IgD-negative memory B cell (primary cell): ENCODE results near the gene RIN3. TPM values are rescaled to one million over a fixed set of nuclear protein-coding genes. Genes with fewer than 3 reads are reported as not detected.

Experiments
- H3K27ac Mint-ChIP-seq, 3 donors: one replicate each; pipeline ENCODE4 v1.8.0; 2020 to 2022; ENCODE audit warnings: mild to moderate bottlenecking in 3 of 3, mixed read lengths in 3 of 3, moderate library complexity in 1 of 3
- H3K27me3 Mint-ChIP-seq: one replicate; pipeline ENCODE4 v1.8.0; 2021; ENCODE audit warnings: mixed read lengths
- H3K36me3 Mint-ChIP-seq: one replicate; pipeline ENCODE4 v1.8.0; 2020; ENCODE audit warnings: mild to moderate bottlenecking, mixed read lengths
- H3K4me1 Mint-ChIP-seq, 3 donors: one replicate each; pipeline ENCODE4 v1.8.0; 2020 to 2022; ENCODE audit warnings: mixed read lengths in 3 of 3, mild to moderate bottlenecking in 1 of 3
- H3K4me3 Mint-ChIP-seq, 4 donors: one replicate each; pipeline ENCODE4 v1.8.0; 2020 to 2022; ENCODE audit warnings: mild to moderate bottlenecking in 4 of 4, mixed read lengths in 4 of 4, moderate library complexity in 3 of 4
- H3K9me3 Mint-ChIP-seq, 3 donors: one replicate each; pipeline ENCODE4 v1.8.0; 2020 to 2021; ENCODE audit warnings: mixed read lengths in 3 of 3, mild to moderate bottlenecking in 1 of 3
- polyA plus RNA-seq: library from polyadenylated mRNA; unstranded; fragments of 300-500 nt; fragmentation: Illumina TruSeq; gene quantifications from one replicate; pipeline ENCODE4 v1.2.3, GENCODE V29; 2021

Gene RIN3
- polyA plus RNA-seq, 1 donor from 2014 or later = 29.4 TPM

GRCh38 chr14:92603309-92604242, 90.0 kb downstream of the RIN3 start:
- Mint-ChIP-seq H3K4me3 (peak overlapping the region in 1 of 4 donors; percentile 82), H3K27ac (no peak overlapping the region), H3K36me3 (peaks cover 3% of the 10 kb centered on the region), H3K9me3 (peaks cover 3 to 7% (median 5%) of the 10 kb centered on the region in 3 donors), H3K4me1 (peaks cover 2 to 22% (median 8%) of the 10 kb centered on the region in 3 donors), H3K27me3 (no peaks in the 10 kb centered on the region)

GRCh38 chr14:92605274-92605940, 91.8 kb downstream of the RIN3 start:
- Mint-ChIP-seq H3K4me1 (peaks cover 6 to 29% (median 12%) of the 10 kb centered on the region in 3 donors), H3K4me3 (no peak overlapping the region), H3K27me3 (no peaks in the 10 kb centered on the region), H3K36me3 (peaks cover 3% of the 10 kb centered on the region), H3K9me3 (peaks cover 3 to 7% (median 5%) of the 10 kb centered on the region in 3 donors), H3K27ac (no peak overlapping the region)

GRCh38 chr14:92607251-92607650, 93.7 kb downstream of the RIN3 start:
- Mint-ChIP-seq H3K4me1 (peaks cover 8 to 31% (median 11%) of the 10 kb centered on the region in 3 donors), H3K9me3 (peaks cover 3 to 7% (median 5%) of the 10 kb centered on the region in 3 donors), H3K27ac (no peak overlapping the region), H3K4me3 (no peak overlapping the region), H3K36me3 (peaks cover 6% of the 10 kb centered on the region), H3K27me3 (no peaks in the 10 kb centered on the region)

- H3K9me3 Mint-ChIP-seq = peaks cover 3 to 7% (median 5%) of the 10 kb centered on the region in 3 donors
- H3K27me3 Mint-ChIP-seq = no peaks in the 10 kb centered on the region
- peak overlapping the region in 1 of 3 donors; percentile 10 for H3K27ac Mint-ChIP-seq
- peaks cover 6% of the 10 kb centered on the region for H3K36me3 Mint-ChIP-seq
- H3K4me1 Mint-ChIP-seq = peaks cover 10 to 31% (median 14%) of the 10 kb centered on the region in 3 donors
- H3K4me3 Mint-ChIP-seq = no peak overlapping the region
Measured at GRCh38 chr14:92607702-92608429, 94.3 kb downstream of the RIN3 start.

GRCh38 chr14:92609955-92610354, 96.4 kb downstream of the RIN3 start:
- Mint-ChIP-seq H3K27ac (peak overlapping the region; percentile 86 to 95 (median 87)), H3K27me3 (no peaks in the 10 kb centered on the region), H3K4me1 (peaks cover 18 to 42% (median 24%) of the 10 kb centered on the region in 3 donors), H3K9me3 (peaks cover 3 to 7% (median 5%) of the 10 kb centered on the region in 3 donors), H3K4me3 (peak overlapping the region in 2 of 4 donors; percentile 15 to 75), H3K36me3 (peaks cover 6% of the 10 kb centered on the region)

GRCh38 chr14:92610849-92611271, 97.3 kb downstream of the RIN3 start:
- H3K27me3 Mint-ChIP-seq = no peaks in the 10 kb centered on the region
- H3K4me3 Mint-ChIP-seq = peak overlapping the region in 1 of 4 donors; percentile 51
- H3K4me1 Mint-ChIP-seq = peaks cover 26 to 45% (median 32%) of the 10 kb centered on the region in 3 donors
- peak overlapping the region in 1 of 3 donors; percentile 57 for H3K27ac Mint-ChIP-seq
- H3K9me3 Mint-ChIP-seq = peaks cover 3 to 7% (median 5%) of the 10 kb centered on the region in 3 donors
- peaks cover 4% of the 10 kb centered on the region for H3K36me3 Mint-ChIP-seq

GRCh38 chr14:92613008-92613658, 99.6 kb downstream of the RIN3 start:
- peak overlapping the region in 2 of 4 donors; percentile 27 to 74 for H3K4me3 Mint-ChIP-seq
- peaks cover 34 to 51% (median 41%) of the 10 kb centered on the region in 3 donors for H3K4me1 Mint-ChIP-seq
- H3K27ac Mint-ChIP-seq = peak overlapping the region; percentile 39 to 89 (median 66)
- H3K9me3 Mint-ChIP-seq = peaks cover 0 to 1% (median 0%) of the 10 kb centered on the region in 3 donors
- peaks cover 4% of the 10 kb centered on the region for H3K36me3 Mint-ChIP-seq
- H3K27me3 Mint-ChIP-seq = no peaks in the 10 kb centered on the region

GRCh38 chr14:92613681-92614260, 100.2 kb downstream of the RIN3 start:
- Mint-ChIP-seq H3K4me1 (peaks cover 33 to 51% (median 41%) of the 10 kb centered on the region in 3 donors), H3K4me3 (peak overlapping the region in 3 of 4 donors; percentile 27 to 79 (median 70)), H3K27me3 (no peaks in the 10 kb centered on the region), H3K9me3 (no peaks in the 10 kb centered on the region), H3K27ac (peak overlapping the region; percentile 47 to 89 (median 88)), H3K36me3 (peaks cover 4% of the 10 kb centered on the region)

GRCh38 chr14:92615451-92615850, 101.9 kb downstream of the RIN3 start:
- Mint-ChIP-seq H3K4me1 (peaks cover 27 to 37% (median 32%) of the 10 kb centered on the region in 3 donors), H3K27me3 (no peaks in the 10 kb centered on the region), H3K4me3 (peak overlapping the region; percentile 73 to 88 (median 75))

GRCh38 chr14:92616178-92616577, 102.6 kb downstream of the RIN3 start:
- Mint-ChIP-seq H3K9me3 (peaks cover 0 to under 1% (median under 1%) of the 10 kb centered on the region in 3 donors), H3K27ac (peak overlapping the region; percentile 88 to 97 (median 95)), H3K27me3 (no peaks in the 10 kb centered on the region), H3K4me3 (peak overlapping the region; percentile 73 to 88 (median 75)), H3K4me1 (peaks cover 27 to 33% (median 31%) of the 10 kb centered on the region in 3 donors), H3K36me3 (peaks cover 4% of the 10 kb centered on the region)

More at GRCh38 chr14:92615451-92615850, 101.9 kb downstream of the RIN3 start:
- Mint-ChIP-seq H3K9me3 (no peaks in the 10 kb centered on the region), H3K36me3 (peaks cover 4% of the 10 kb centered on the region), H3K27ac (peak overlapping the region; percentile 88 to 97 (median 95))

- H3K27ac Mint-ChIP-seq = no peak overlapping the region
- H3K4me1 Mint-ChIP-seq = peaks cover 24 to 33% (median 30%) of the 10 kb centered on the region in 3 donors
- H3K27me3 Mint-ChIP-seq = no peaks in the 10 kb centered on the region
- H3K9me3 Mint-ChIP-seq = peaks cover 4 to 12% (median 7%) of the 10 kb centered on the region in 3 donors
- H3K4me3 Mint-ChIP-seq = no peak overlapping the region
- peaks cover 3% of the 10 kb centered on the region for H3K36me3 Mint-ChIP-seq
Measured at GRCh38 chr14:92617581-92617980, 104.0 kb downstream of the RIN3 start.

- Mint-ChIP-seq H3K9me3 (peaks cover 7 to 19% (median 9%) of the 10 kb centered on the region in 3 donors), H3K27me3 (no peaks in the 10 kb centered on the region), H3K4me3 (no peak overlapping the region), H3K36me3 (peaks cover 5% of the 10 kb centered on the region), H3K4me1 (peaks cover 15 to 21% (median 19%) of the 10 kb centered on the region in 3 donors), H3K27ac (peak overlapping the region in 1 of 3 donors; percentile 83)
Measured at GRCh38 chr14:92619671-92620456, 106.3 kb downstream of the RIN3 start.

GRCh38 chr14:92622311-92622710, 108.7 kb downstream of the RIN3 start:
- no peak overlapping the region for H3K27ac Mint-ChIP-seq
- peaks cover 0 to 3% (median 1%) of the 10 kb centered on the region in 3 donors for H3K4me1 Mint-ChIP-seq
- no peak overlapping the region for H3K4me3 Mint-ChIP-seq
- no peaks in the 10 kb centered on the region for H3K27me3 Mint-ChIP-seq
- peaks cover 13 to 23% (median 15%) of the 10 kb centered on the region in 3 donors for H3K9me3 Mint-ChIP-seq
- peaks cover 14% of the 10 kb centered on the region for H3K36me3 Mint-ChIP-seq
